ENCODE results near the gene MEA1.
A peak's percentile ranks its signal among the peaks of the same experiment; 100 is the strongest.
"Not testable (repeated sequence)": the region's sequence is repeated elsewhere in the genome, so short reads cannot be mapped to it uniquely, and the experiment has no call there.

MEA1 gene

GRCh38 chr6:43007126-43007525 is 6.6 kb downstream of the MEA1 start:
- DNase-seq: no peak

- DNase-seq: no peak
These were observed 7.5 kb downstream of the MEA1 start for GRCh38 chr6:43006251-43006650.

GRCh38 chr6:43005844-43006243 is 7.9 kb downstream of the MEA1 start:
- DNase-seq: no peak

- no peak for DNase-seq
These were observed 11.9 kb downstream of the MEA1 start for GRCh38 chr6:43001843-43002242.

GRCh38 chr6:42998205-42998604 is 15.5 kb downstream of the MEA1 start:
- not testable (repeated sequence) for DNase-seq

GRCh38 chr6:42996513-42996912 is 17.2 kb downstream of the MEA1 start:
- DNase-seq: no peak

GRCh38 chr6:42993445-42993844 is 20.3 kb downstream of the MEA1 start:
- no peak for DNase-seq

GRCh38 chr6:42989923-42990322 is 23.8 kb downstream of the MEA1 start:
- DNase-seq: no peak

DNA sequence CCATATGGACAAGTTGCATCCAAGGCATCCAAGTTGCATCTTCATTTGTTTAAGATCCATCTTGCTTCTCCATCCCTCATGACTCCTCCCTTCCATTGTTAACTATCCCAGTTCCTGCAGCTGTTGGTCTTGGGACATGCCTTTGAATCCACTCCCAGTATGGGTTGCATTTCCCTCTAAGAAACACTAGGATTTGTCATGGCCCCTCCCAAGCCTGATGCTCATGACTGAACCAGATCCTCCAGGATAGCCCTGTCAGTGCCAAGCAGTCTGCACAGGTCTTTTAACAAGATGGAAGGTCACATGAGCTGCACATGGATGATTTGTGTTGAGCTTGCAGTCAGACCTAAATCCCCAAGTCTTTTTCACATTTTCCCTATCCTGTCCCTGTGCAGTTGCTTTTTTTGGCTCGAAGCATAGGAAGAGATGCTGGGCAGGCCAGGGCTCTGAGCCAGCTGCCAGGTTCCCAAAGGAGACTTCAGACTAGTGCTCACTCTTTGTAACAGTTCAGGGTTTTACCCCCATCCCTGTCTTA is 25.2 kb downstream of the MEA1 start:
- DNase-seq: no peak

DNA sequence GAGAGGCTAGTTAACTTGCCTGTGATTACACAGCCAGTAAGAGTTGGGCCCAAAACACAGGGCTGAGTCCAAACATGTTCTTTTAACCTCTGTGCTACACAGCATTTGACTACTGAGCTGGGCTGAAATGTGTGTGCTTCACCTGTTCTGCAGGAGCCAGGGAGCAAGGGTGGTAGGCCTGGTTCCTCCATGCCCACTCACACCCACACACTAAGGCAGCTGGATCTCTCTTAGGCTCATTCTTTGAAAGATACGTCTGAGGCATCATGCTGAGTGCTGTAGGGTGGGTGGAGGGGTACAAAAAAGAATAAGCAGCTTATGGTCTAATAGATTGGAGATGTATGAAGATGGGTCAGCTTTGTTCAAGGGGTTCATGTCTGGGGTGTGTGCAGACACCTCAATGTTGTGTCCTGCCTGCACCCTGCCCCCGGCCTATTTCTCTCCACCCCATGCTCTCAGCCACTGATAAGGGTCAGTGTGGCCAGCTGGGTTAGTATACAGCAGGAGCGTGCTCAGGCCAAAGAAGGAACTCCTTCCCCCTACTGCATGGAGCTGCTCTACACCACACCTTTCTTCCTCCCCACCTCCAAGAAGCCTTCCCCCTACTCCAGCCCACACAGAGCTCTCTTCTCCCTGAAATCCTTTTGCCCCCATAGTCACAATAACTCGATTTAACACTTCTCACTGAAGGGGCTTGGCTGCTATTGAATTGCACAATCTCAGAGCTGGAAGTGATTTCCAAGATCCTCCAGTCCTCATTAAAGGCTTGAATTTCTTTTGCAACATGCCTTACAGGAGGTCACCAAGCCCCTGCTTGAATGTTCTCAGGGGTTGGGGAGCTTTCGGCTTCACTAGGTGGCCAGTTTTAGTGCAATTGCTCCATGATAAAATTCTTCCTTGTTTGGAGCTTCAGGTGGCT is 26.0 kb downstream of the MEA1 start:
- no peak for DNase-seq

DNA sequence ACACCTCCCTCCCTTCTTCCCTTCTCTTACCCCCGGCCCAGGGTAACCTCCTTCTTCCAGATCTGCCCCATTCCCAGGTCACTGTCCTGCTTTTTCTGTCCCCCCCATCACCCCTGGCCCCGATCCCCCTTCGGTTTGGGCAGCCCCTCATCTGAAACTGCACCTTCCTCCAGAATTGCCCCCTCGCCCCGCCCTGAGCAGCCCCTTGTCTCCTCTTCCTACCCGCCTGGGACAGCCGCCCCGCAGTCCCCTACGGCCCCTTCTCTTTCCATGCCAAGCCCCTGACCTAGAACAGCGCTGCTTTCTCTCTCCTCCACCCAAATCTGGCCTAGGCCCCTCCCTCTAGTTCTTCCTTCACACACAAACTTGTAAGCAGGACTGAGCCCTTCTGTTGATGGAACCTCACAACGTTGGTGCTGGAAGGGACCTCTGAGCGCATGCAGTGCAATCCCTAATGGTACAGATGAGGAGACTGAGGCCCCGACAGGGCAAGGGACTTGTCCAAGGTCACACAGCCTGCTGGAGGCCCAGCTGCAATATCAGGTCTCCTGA is 28.7 kb downstream of the MEA1 start:
- DNase-seq: no peak

DNA sequence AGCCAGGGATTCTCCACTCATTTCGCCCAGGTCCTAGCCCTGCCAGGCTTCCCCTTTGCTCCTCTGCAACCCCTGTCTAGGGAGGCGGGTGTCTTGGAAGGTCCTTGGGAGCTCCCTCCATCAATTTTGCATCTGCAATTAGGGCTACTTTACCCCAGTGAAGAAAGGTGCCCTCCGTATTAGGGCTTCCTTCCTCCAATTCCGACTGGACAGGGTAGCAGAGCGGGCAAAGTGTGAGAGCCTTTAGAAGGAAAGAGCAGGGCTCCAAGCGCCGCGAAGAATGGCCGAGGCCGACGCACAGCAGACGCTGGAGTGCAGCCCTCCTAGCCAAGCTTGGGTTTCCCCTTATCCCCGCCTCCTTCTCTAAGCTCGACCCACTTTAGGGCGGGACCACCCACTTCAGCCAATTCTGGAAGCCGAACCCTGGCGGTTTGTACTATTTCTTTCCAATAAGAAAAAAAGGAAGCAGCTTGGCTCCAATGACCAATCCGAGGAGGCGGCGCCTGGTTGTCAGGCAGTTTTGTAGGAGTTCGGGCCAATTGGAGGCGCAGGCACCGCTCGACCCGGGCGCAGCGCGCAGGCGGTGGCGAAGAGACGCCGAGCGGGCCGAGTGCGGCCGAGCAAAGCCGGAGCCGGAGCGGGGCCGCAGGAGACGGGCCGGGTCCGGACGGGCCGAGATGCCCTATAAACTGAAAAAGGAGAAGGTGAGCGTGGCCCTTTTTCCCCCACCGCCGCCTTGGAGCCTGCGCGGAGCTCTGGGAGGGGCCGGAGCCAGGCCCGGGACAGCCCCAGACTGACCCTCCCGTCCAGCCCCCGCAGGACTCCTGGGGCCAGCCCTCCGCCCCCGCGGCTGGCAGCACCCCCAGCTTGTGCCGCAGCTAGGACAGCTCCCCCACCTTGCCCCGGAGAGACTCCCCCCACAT is 29.5 kb downstream of the MEA1 start, which contains the start of gene PPP2R5D:
Gene PPP2R5D, plus strand, starts transcription at position 570 of the 923 bp plus-strand sequence. Its CDS starts 108 bp downstream, at position 678.
- DNase-seq: peak; percentile 96

- no peak for DNase-seq
These were observed 31.9 kb downstream of the MEA1 start for GRCh38 chr6:42981836-42982235.

DNA sequence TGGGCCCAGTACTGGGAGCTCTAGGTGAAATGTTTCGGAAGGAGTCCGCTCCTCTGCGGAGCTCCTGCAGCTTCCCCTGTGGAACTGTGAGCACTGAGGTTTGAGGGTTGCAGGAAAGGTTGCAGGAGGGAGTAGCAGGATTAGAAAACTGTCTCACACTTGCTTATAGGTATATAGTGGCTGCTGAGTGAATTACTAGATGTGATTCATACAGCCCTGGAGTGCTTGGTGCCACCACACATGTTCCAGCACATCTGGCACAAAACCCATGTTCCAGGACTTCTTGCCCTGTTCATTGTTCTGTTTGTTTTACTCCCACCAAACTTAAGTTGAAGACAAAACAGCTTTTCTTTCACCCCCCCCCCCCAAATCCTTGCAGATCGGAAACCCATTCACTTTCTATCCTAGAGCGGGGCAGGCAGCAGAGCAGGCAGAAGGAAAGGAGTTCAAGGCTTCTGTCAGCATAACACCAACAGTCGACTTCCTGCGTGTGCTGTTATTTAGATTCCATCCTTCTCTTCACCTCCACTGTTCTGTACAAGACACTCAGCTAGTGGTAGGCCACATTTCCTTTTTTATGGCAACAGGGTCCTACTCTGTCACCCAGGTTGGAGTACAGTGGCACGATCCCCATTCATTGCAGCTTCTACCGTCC is 34.1 kb downstream of the MEA1 start:
- DNase-seq: no peak

DNA sequence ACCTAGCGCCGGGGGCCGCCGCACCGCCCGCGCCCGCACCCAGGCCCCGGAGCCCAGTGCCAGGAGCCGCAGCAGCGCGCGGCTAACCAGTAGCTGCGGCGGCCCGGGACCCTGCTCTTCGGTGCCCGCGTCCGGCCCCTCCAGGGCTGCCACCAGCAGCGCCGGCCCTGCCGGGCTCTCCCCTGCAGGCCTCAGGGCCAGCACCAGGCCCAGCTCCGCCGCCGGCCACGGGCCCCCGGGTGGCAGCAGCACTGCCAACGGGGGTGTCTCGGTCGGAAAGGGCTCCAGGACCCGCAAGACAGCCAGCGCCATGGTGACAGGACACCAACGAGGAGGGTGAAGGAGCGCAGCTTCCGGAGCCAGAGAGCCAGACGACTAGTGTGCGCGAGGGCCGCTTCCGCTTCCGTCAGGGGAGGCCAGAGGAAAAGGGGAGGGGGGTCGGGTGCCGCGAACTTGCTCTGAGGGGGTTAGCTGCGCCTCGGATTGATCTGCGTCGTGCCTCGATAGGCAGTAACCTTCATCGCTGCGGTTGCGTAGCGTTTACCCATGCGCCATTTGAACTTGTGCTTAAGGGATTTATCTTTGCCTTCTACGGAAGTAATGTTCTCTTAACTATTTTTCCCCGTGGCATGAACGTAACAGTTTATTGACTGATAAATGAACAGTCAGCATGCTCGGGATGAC is 34.8 kb downstream of the MEA1 start, which contains the start of gene PEX6:
Gene PEX6, minus strand, starts transcription at position 343 of the 684 bp plus-strand sequence. Its CDS starts 31 bp downstream, at position 312.
- DNase-seq: peak; percentile 94

DNA sequence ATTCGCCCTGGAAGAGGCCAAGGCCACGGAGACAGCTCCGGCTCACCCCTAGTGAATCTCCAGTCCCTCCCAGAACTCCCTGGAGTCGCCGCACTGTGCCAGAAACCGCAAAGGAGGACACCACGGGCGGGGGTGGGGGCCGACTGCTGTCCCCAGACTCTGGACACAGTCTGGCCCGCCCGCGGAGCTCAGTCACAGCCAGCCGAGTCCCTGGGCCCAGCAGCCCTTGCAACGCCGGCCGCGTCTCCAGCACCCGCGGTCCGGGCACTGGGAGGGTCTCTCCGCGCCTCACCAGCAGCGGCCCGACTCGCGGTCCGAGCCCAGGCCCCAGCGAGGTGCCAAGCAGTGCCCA is 35.3 kb downstream of the MEA1 start:
- no peak for DNase-seq

DNA sequence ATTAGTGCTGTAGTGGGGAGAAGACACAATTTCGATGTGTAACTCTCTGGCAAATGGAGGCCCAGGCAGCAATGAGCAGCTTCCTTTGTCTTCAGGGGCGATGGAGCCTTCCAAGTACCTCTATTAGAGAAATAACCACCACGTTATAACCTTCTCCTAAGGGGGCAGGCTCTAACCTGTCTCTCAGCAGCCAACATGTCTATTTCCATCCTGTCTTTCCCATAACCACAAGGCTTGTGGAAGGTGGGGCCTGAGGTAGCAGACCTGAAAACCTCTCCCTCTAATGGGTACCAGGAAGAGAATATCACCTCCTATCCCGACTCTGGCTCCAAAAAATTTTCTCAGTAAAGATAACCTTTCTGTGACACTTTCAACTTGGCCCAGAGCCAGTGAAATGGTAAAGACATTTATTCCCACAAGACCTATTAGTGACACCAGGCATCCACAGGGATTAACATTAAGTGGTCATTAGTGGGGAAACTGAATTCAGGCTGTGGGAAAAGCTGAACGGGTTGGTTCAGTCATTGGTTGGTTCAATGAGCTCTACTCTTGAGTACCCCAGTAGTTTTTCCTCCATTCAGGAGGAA is 38.7 kb downstream of the MEA1 start:
- DNase-seq: no peak

GRCh38 chr6:42973926-42974325 is 39.8 kb downstream of the MEA1 start:
- DNase-seq: no peak

- no peak for DNase-seq
These were observed 41.9 kb downstream of the MEA1 start for GRCh38 chr6:42971746-42972327.

DNA sequence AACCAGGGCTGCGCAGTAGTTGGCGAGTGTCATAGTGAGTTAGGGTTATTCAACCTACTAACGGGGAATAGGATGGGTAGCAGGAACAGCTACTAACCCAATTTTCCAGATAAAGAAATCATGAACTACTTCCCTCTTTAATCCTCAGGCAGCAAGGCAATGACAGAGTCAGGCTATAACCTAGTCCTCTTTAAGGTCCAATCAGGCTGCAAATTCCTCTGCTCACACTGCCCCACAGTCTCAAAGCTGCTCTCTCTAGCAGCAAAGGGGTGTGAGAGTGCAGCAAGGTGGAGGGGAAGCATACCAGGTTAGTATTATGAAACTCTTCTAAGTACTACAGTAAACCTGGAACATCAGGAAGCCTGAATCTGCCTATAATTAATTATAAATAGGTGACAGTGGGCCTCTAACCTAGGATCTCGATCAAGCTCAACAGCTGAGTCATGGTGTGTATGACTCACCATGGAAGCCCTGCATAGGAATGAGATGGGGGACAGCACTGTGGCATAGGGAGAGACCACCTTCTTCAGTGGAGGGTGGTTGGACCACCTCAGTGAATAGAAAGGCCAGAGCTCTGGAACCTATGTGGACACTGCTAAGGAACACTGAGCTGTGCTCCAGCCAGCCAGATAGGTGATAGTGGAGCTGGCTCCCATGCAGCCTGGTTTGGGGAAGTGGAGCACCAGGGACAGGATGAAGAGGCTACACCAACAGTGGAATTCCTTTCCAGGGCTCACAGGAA is 42.7 kb downstream of the MEA1 start:
- no peak for DNase-seq

Measured in effector CD4-positive, alpha-beta T cell (primary cell).